Omental fat pad (tissue), 4 donors: Measurements from ENCODE around the gene HMG20B. TPM values are rescaled to one million over a fixed set of nuclear protein-coding genes. Genes with fewer than 3 reads are reported as not detected.

Experiments
- ATAC-seq: fragments of 150-250 bp; one replicate; pipeline ENCODE4 v1.9.1; 2016; ENCODE audit warnings: mild to moderate bottlenecking, moderate library complexity; ENCODE audit not compliant: low FRiP score
- DNase-seq: peaks from one replicate; pipeline ENCODE4 v3.0.0-alpha.2; 2019; ENCODE audit warnings: low spot score
- total RNA-seq, 4 donors: library from RNA; depleted of rRNA; stranded (reverse); fragments of >200 nt; gene quantifications; one replicate each; pipeline ENCODE4 v1.1.0, GENCODE V29; 2016
- TF ChIP-seq, protein P1 (sequence below), 3 donors: fragments of 450-650 bp; IDR thresholded peaks; one replicate each; pipeline ENCODE4 v1.5.1; 2016 to 2017; ENCODE audit warnings: antibody characterized with exemption in 3 of 3, mild to moderate bottlenecking in 3 of 3, moderate library complexity in 2 of 3

Gene HMG20B
- 10 to 100 TPM; 60.4 to 95.8 (median 66.5) TPM for total RNA-seq

DNA sequence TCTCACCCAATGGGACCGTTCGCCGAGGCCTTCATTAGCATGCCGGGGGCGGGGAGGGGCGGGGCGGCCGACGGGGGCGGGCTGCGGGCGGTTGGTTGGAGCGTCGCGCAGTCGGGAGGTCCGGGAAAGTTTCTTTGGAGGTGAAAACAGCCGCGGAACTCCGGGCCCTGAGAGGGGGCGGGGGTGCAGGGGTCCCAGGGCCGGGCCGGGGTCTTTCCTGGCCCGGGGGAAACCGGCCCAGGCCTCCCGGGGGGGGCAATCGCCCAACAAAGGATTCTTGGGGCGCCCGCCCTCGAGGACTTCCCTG, at the start of gene HMG20B:
Gene HMG20B (plus strand): TSS at position 90 of the 307 bp plus-strand sequence. CDS start 366 bp downstream, outside the sequence.
- TF ChIP-seq, protein P1, sequence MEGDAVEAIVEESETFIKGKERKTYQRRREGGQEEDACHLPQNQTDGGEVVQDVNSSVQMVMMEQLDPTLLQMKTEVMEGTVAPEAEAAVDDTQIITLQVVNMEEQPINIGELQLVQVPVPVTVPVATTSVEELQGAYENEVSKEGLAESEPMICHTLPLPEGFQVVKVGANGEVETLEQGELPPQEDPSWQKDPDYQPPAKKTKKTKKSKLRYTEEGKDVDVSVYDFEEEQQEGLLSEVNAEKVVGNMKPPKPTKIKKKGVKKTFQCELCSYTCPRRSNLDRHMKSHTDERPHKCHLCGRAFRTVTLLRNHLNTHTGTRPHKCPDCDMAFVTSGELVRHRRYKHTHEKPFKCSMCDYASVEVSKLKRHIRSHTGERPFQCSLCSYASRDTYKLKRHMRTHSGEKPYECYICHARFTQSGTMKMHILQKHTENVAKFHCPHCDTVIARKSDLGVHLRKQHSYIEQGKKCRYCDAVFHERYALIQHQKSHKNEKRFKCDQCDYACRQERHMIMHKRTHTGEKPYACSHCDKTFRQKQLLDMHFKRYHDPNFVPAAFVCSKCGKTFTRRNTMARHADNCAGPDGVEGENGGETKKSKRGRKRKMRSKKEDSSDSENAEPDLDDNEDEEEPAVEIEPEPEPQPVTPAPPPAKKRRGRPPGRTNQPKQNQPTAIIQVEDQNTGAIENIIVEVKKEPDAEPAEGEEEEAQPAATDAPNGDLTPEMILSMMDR (IDR thresholded peaks at IDR 0.05), result no peak
- no peak for ATAC-seq
- no peak for DNase-seq

DNA sequence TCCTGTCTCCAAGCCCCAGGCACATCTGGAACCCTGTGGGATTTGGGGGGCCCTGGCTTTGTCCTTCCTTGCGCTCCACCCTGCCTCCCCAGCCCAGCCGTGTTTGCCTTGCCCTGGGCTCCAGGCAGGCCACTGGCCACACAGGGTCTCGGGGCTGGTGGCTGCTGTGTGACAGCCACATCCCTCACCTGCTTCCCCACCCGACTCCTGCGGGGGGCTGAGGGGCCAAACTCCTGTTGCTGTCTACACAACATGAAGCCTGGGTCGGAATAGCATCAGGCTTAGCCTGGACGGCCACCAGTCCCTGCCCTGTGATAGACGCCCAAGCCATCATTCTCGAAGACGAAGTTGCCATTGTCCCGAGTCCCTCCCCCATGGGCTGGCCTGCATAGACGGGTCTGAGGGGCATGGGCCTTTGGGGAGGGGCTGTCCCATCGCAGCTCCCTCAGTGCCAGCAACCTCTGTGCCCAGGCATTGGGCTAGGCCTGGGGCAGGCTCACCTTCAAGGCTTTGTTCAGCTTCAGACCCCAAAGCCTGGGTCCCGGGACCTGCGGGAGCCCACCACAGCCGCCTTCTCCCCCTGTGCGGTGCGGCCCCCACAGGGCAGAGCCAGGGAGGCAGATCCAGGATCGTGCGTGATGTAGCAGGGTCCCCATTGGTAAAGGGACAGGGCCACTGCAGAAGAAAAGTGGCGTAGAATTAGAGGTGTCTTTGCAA, 49.2 kb upstream of the HMG20B start:
- ATAC-seq, result no peak
- TF ChIP-seq, protein P1 (IDR thresholded peaks at IDR 0.05), result no peak

DNA sequence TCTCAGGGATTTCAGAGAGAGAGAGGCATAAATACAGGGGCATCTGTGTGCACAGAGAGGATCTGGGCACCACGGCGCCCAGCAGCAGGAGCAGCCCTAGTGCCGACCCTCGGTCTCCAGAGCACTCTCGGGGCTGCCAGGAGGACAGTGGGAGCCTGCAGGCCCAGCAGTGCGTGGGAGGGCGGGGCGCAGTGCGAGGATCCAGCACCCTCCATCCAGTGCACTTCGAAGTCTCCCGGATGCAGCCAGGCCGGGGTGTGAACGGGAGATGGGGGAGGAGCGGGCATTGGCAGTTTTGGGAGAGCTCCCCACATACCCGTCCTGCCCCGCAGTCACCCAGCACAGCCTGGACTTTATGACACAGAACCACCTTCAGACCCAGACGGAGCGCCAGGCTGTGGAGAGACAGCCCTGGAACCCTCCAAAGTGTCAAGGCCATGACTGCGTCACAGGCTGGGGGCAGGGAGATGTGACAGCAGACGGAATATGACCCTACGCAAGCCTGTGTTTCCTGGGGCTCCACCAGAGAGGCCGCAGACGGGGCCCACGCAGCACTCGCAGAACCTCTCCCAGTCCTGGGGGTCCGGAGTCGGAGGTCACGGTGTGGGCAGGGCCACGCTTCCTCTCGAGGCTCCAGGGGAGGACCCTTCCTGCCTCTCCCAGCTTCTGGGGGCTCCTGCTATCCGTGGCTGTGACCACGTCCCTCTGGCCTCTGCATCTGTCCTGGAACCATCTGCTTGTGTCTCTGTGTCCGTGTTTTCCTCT, 48.5 kb upstream of the HMG20B start:
- TF ChIP-seq, protein P1 (IDR thresholded peaks at IDR 0.05), result no peak
- ATAC-seq, result no peak

More for the DNA sequence above, 49.2 kb upstream of the HMG20B start:
- DNase-seq, result no peak

DNA sequence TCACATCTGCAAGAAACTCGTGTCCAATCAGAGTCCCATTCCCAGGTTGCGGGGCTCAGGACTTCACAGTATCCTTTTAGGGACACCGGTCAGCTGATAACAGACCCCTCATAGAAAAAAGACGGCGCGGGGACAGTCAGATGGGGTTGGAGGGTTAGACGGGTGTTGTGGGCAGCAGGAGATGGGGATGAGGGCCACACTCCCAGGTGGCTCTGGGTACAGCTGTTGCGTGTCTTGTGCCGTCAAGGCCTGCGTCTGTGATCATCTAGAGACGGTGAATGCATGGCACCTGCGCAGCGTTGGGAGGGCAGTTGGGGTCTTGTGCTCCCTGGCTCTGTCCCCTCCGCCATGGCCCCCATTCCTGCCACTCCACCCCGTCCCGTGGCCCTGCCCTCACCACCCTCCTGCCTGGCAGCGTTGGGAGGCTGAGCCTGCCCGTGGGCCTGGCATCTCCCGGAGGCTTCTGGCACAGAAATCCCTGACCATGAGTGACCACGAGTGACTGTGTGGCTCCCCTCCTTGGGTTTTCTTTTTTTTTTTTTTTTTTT, 47.8 kb upstream of the HMG20B start:
- TF ChIP-seq, protein P1 (IDR thresholded peaks at IDR 0.05), result no peak
- no peak for ATAC-seq
- no peak for DNase-seq

More for the DNA sequence above, 48.5 kb upstream of the HMG20B start:
- no peak for DNase-seq

DNA sequence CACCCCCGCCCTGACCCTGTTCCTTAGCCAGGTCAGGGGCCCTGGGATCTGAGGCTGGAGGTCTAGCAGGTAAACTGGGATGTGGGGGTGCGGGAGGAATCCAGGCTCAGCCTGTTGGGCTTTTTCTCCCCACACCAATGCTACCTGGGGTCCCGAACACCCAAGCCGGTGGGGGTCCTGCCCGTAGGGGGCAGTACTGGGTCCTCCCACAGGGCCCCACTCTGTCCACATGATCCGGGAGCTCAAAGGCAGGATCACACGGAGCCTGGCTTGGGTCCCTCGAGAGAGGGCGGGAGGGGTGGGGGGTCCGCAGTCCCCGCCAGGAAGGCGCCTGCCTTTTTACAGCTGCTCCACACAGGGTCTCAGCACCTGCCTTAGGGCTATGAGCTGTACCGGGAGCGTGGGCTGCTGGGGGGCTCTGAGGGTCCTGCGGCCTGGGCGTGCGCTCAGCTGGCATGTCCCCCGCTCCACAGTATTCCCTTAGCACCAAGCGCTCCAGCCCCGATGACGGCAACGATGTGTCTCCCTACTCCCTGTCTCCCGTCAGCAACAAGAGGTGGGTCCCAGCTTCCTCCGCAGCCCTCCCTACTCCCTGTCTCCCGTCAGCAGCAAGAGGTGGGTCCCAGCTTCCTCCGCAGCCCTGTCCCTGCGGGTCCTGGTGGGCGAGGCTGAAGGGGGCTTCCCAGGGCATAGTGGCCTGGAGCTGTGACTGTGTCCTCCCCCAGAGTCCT, 46.1 kb upstream of the HMG20B start:
- TF ChIP-seq, protein P1 (IDR thresholded peaks at IDR 0.05), result no peak
- no peak for ATAC-seq
- no peak for DNase-seq

DNA sequence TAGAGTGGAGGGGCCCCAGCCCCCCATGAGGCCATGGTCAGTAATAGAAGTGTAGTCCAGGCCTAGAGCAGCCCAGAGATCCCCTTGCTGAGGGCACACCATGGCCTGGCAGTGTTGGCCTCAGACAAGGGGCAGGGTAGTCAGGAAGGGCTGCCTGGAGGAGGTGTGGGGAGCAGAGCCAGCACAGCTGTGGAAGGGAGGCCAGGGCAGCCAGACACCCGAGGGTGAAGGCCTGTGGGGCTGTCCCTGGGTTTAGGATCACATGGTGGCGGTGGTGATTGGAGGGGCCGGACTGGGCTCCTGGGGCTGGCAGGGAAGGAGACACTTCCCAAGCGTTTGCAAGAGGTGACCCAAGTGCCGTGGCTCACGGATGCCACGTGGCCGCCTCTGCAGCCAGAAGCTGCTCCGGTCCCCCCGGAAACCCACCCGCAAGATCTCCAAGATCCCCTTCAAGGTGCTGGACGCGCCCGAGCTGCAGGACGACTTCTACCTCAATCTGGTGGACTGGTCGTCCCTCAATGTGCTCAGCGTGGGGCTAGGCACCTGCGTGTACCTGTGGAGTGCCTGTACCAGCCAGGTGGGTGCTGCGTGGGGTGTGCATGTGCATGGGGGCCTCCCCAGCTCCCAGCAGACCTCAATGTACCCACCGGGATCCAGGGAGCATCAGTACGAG, 45.4 kb upstream of the HMG20B start:
- DNase-seq (no peak), ATAC-seq (no peak)
- TF ChIP-seq, protein P1 (IDR thresholded peaks at IDR 0.05), result no peak
